T-helper 2 cell treated with Interferon-gamma antibody and Interleukin-4, amounts not matched to agents 100 ng/mL and 5 ng/mL, for 36 hours (primary cell): ENCODE results near the gene TCF7L1. TPM values are rescaled to one million over a fixed set of nuclear protein-coding genes. Genes with fewer than 3 reads are reported as not detected.

ENCODE experiments used
- intact Hi-C: fragments of 100-400 bp; cut with micrococcal nuclease; formaldehyde crosslinking; loops from one replicate; pipeline ENCODE4 v1.15.1; 2023
- total RNA-seq: library from RNA; stranded (reverse); gene quantifications from 2 replicates; pipeline ENCODE4 v1.2.3, GENCODE V29; 2022

TCF7L1 gene
- total RNA-seq, 1 donor from 2014 or later: not detected

GRCh38 chr2:85341269-85342029 lies 208.3 kb downstream of the TCF7L1 start:
- intact Hi-C loops: no loop called here

GRCh38 chr2:85342156-85342555 lies 209.0 kb downstream of the TCF7L1 start:
- intact Hi-C loops: no loop called here

GRCh38 chr2:85343207-85343895 lies 210.2 kb downstream of the TCF7L1 start:
- intact Hi-C loops: loop anchor here (1.0 kb wide), 1 partner anchor 26 kb away; no protein-coding TSS in a partner anchor

- intact Hi-C loops: no loop called here
Observed at GRCh38 chr2:85344356-85344954, 211.3 kb downstream of the TCF7L1 start.

GRCh38 chr2:85347599-85347998 lies 214.4 kb downstream of the TCF7L1 start:
- intact Hi-C loops: no loop called here

- intact Hi-C loops: loop anchor here (1.0 to 5.0 kb wide), 9 partner anchors 26 to 752 kb away; partner anchors contain the start of genes GGCX, PTCD3, SH2D6 and USP39
Observed at GRCh38 chr2:85353876-85354285, 220.7 kb downstream of the TCF7L1 start.

GRCh38 chr2:85354286-85355072 lies 221.3 kb downstream of the TCF7L1 start, which contains the start of the genes ELMOD3 and RETSAT:
Gene ELMOD3 (plus strand): TSS chr2:85354769. CDS start chr2:85357199, 2,430 bp downstream.
Gene RETSAT (minus strand): TSS chr2:85354528. CDS start chr2:85354507, 21 bp downstream.
- intact Hi-C loops: loop anchor here (1.0 to 5.0 kb wide), 9 partner anchors 26 to 752 kb away; partner anchors contain the start of genes GGCX, PTCD3, SH2D6 and USP39

GRCh38 chr2:85355073-85355410 lies 221.8 kb downstream of the TCF7L1 start:
- intact Hi-C loops: loop anchor here (2.0 kb wide), 2 partner anchors 54 to 198 kb away; no protein-coding TSS in a partner anchor

- intact Hi-C loops: loop anchor here (2.0 kb wide), 2 partner anchors 53 to 197 kb away; no protein-coding TSS in a partner anchor
Observed at GRCh38 chr2:85355521-85355920, 222.3 kb downstream of the TCF7L1 start.

- intact Hi-C loops: no loop called here
Observed at GRCh38 chr2:85356186-85356585, 223.0 kb downstream of the TCF7L1 start.

GRCh38 chr2:85357736-85358135 lies 224.5 kb downstream of the TCF7L1 start:
- intact Hi-C loops: no loop called here

Other genes starting within 250 kb of the TCF7L1 start
- 5,849 and 5,911 TPM in 2 replicates for gene TMSB10, start 227.7 kb upstream of the TCF7L1 start, total RNA-seq
- gene KCMF1, start 162.2 kb upstream of the TCF7L1 start, total RNA-seq: 77.7 and 84.2 TPM in 2 replicates
- 130 and 133 TPM in 2 replicates for gene TGOLN2, start 194.6 kb downstream of the TCF7L1 start, total RNA-seq
- gene RETSAT, start 221.1 kb downstream of the TCF7L1 start, total RNA-seq: 25.2 and 25.3 TPM in 2 replicates
- 19.0 and 21.2 TPM in 2 replicates for gene ELMOD3, start 221.4 kb downstream of the TCF7L1 start, total RNA-seq